Neuronal stem cell (in vitro differentiated cells): Measurements from ENCODE around the gene UBR3.

Source experiments
- DNase-seq: peaks from one replicate; pipeline ENCODE4 v3.0.0-alpha.2; 2013; ENCODE audit warnings: low spot score
- H2AFZ ChIP-seq: one replicate; pipeline ENCODE4 v1.6.1; 2013; ENCODE audit warnings: mild to moderate bottlenecking, low read length, inconsistent platforms
- H2AK5ac ChIP-seq: 2 replicates; pipeline ENCODE4 v1.6.1; 2013; ENCODE audit warnings: low read depth, mild to moderate bottlenecking, inconsistent platforms, low read length, moderate library complexity, mixed read lengths
- H2BK120ac ChIP-seq: 2 replicates; pipeline ENCODE4 v1.6.1; 2013; ENCODE audit warnings: low read depth, mild to moderate bottlenecking, inconsistent platforms, low read length, moderate library complexity, mixed read lengths
- H2BK12ac ChIP-seq: one replicate; pipeline ENCODE4 v1.6.1; 2013; ENCODE audit warnings: low read length, inconsistent platforms
- H2BK15ac ChIP-seq: 2 replicates; pipeline ENCODE4 v1.6.1; 2013; ENCODE audit warnings: mild to moderate bottlenecking, low read length, inconsistent platforms, mixed read lengths
- H2BK5ac ChIP-seq: one replicate; pipeline ENCODE4 v1.6.1; 2013; ENCODE audit warnings: inconsistent platforms, mild to moderate bottlenecking, low read length, moderate library complexity
- H3K14ac ChIP-seq: one replicate; pipeline ENCODE4 v1.6.1; 2013; ENCODE audit warnings: low read length, inconsistent platforms
- H3K18ac ChIP-seq: 2 replicates; pipeline ENCODE4 v1.6.1; 2013; ENCODE audit warnings: low read length, inconsistent platforms
- H3K23ac ChIP-seq: 2 replicates; pipeline ENCODE4 v1.6.1; 2013; ENCODE audit warnings: low read depth, mild to moderate bottlenecking, mixed read lengths, low read length, inconsistent platforms; ENCODE audit not compliant: poor library complexity
- H3K27ac ChIP-seq: replicated peaks from 3 replicates; pipeline ENCODE4 v1.5.1; 2013; ENCODE audit warnings: low read length, inconsistent platforms
- H3K27me3 ChIP-seq, 3 experiments: 2 replicates each; pipeline ENCODE4 v1.6.1; 2013; ENCODE audit warnings: low read length in 3 of 3, mild to moderate bottlenecking in 2 of 3, inconsistent platforms in 1 of 3, low read depth in 1 of 3, mixed read lengths in 1 of 3, moderate library complexity in 1 of 3; ENCODE audit not compliant: control insufficient read depth in 3 of 3, insufficient read depth in 3 of 3
- H3K36me3 ChIP-seq, 2 donors: replicated peaks in 1 of 2; 2 replicates each; pipeline ENCODE4 v1.6.1; 2013; ENCODE audit warnings: low read length in 2 of 2; ENCODE audit not compliant: control insufficient read depth in 2 of 2, insufficient read depth in 2 of 2
- H3K4ac ChIP-seq: 2 replicates; pipeline ENCODE4 v1.6.1; 2013; ENCODE audit warnings: inconsistent platforms, mild to moderate bottlenecking, low read length, moderate library complexity
- H3K4me1 ChIP-seq, 2 donors: 1 replicate in 1 of 2; 2 replicates in 1 of 2; pipeline ENCODE4 v1.6.1; 2013; ENCODE audit warnings: low read length in 2 of 2, low read depth in 1 of 2; ENCODE audit not compliant: control insufficient read depth in 2 of 2, insufficient read depth in 1 of 2
- H3K4me2 ChIP-seq: one replicate; pipeline ENCODE4 v1.6.1; 2013; ENCODE audit warnings: mild to moderate bottlenecking, low read length, inconsistent platforms; ENCODE audit not compliant: insufficient read depth, poor library complexity, severe bottlenecking
- H3K4me3 ChIP-seq, 2 donors: 2 replicates each; pipeline ENCODE4 v1.5.1; 2013; ENCODE audit warnings: low read length in 2 of 2, mild to moderate bottlenecking in 2 of 2, inconsistent platforms in 1 of 2, moderate library complexity in 1 of 2
- H3K79me1 ChIP-seq: one replicate; pipeline ENCODE4 v1.6.1; 2013; ENCODE audit warnings: low read depth, mild to moderate bottlenecking, inconsistent platforms, low read length, moderate library complexity
- H3K9ac ChIP-seq: one replicate; pipeline ENCODE4 v1.6.1; 2013; ENCODE audit warnings: mild to moderate bottlenecking, low read depth, low read length, inconsistent platforms; ENCODE audit not compliant: poor library complexity
- H3K9me3 ChIP-seq, 2 donors: replicated peaks in 1 of 2; 2 replicates each; pipeline versions ENCODE3 to v1.6.1; 2013; ENCODE audit warnings: low read length in 2 of 2, mild to moderate bottlenecking in 2 of 2, inconsistent platforms in 1 of 2, low read depth in 1 of 2, mixed read lengths in 1 of 2, moderate library complexity in 1 of 2; ENCODE audit not compliant: control insufficient read depth in 2 of 2, insufficient read depth in 1 of 2
- H4K8ac ChIP-seq: one replicate; pipeline ENCODE4 v1.6.1; 2013; ENCODE audit warnings: low read depth, mild to moderate bottlenecking, inconsistent platforms, low read length, moderate library complexity
- H4K91ac ChIP-seq: one replicate; pipeline ENCODE4 v1.6.1; 2013; ENCODE audit warnings: low read length, low read depth, mild to moderate bottlenecking, inconsistent platforms; ENCODE audit not compliant: poor library complexity
- WGBS, 2 donors: extraction: QIAGEN DNeasy Blood & Tissue Kit; methylation state at CpG; one replicate each; pipeline ENCODE4 v1.1.7; 2013; ENCODE audit warnings: missing lambda C conversion rate in 2 of 2, mixed read lengths in 1 of 2; ENCODE audit not compliant: insufficient read length in 2 of 2, insufficient replicate concordance in 1 of 2; ENCODE audit errors: extremely low coverage in 2 of 2; 5-methylcytosine and 5-hydroxymethylcytosine counted together

The UBR3 gene

GRCh38 chr2:169968743-169969142 lies 141.5 kb downstream of the UBR3 start:
- Histone ChIP-seq H2BK12ac (no peak overlapping the region), H4K91ac (no peak overlapping the region)
- DNase-seq = no peak

GRCh38 chr2:169975221-169975620 lies 148.0 kb downstream of the UBR3 start:
- no peak overlapping the region for H3K27ac ChIP-seq
- DNase-seq = no peak
- no peak overlapping the region for H2AFZ ChIP-seq
- H3K79me1 ChIP-seq = no peaks in the 10 kb centered on the region
- H3K36me3 ChIP-seq = peaks cover 0 to 1% of the 10 kb centered on the region in 2 donors
- H3K18ac ChIP-seq = no peak overlapping the region
- no peak overlapping the region for H3K9ac ChIP-seq
- H3K27me3 ChIP-seq = no peaks in the 10 kb centered on the region
- H4K8ac ChIP-seq = no peak overlapping the region
- H2BK12ac ChIP-seq = no peak overlapping the region
- H2BK120ac ChIP-seq = no peak overlapping the region
- no peak overlapping the region for H3K23ac ChIP-seq
- WGBS, 2 donors = no CpG with 5 or more reads among the region's 3 CpGs
- no peak overlapping the region for H4K91ac ChIP-seq
- H2BK15ac ChIP-seq = no peak overlapping the region
- no peak overlapping the region for H3K4ac ChIP-seq
- no peak overlapping the region for H3K4me2 ChIP-seq
- peaks cover 4 to 15% of the 10 kb centered on the region in 2 donors for H3K9me3 ChIP-seq
- H2BK5ac ChIP-seq = no peak overlapping the region
- no peak overlapping the region for H2AK5ac ChIP-seq
- no peak overlapping the region for H3K4me3 ChIP-seq
- H3K14ac ChIP-seq = no peak overlapping the region
- no peaks in the 10 kb centered on the region for H3K4me1 ChIP-seq

More at GRCh38 chr2:169968743-169969142, 141.5 kb downstream of the UBR3 start:
- Histone ChIP-seq H3K4ac (no peak overlapping the region), H3K4me1 (no peaks in the 10 kb centered on the region), H2BK120ac (no peak overlapping the region), H3K14ac (no peak overlapping the region), H4K8ac (no peak overlapping the region), H3K36me3 (peaks cover 0 to 14% of the 10 kb centered on the region in 2 donors), H3K18ac (no peak overlapping the region), H3K4me2 (no peak overlapping the region), H3K23ac (no peak overlapping the region), H2BK15ac (no peak overlapping the region), H2AK5ac (no peak overlapping the region), H3K9ac (no peak overlapping the region), H3K27me3 (no peaks in the 10 kb centered on the region), H3K4me3 (no peak overlapping the region), H2BK5ac (no peak overlapping the region), H3K27ac (no peak overlapping the region), H2AFZ (no peak overlapping the region), H3K79me1 (no peaks in the 10 kb centered on the region), H3K9me3 (no peaks in the 10 kb centered on the region)

GRCh38 chr2:169976335-169976851 lies 149.1 kb downstream of the UBR3 start:
- Histone ChIP-seq H3K14ac (no peak overlapping the region), H3K4me1 (no peaks in the 10 kb centered on the region), H3K9me3 (peaks cover 4 to 15% of the 10 kb centered on the region in 2 donors), H4K8ac (no peak overlapping the region), H3K4ac (no peak overlapping the region), H3K18ac (no peak overlapping the region), H2BK15ac (no peak overlapping the region), H2AFZ (no peak overlapping the region), H3K36me3 (peaks cover 0 to 1% of the 10 kb centered on the region in 2 donors), H4K91ac (no peak overlapping the region), H3K27ac (no peak overlapping the region), H3K79me1 (no peaks in the 10 kb centered on the region), H3K4me2 (no peak overlapping the region), H3K4me3 (no peak overlapping the region), H3K23ac (no peak overlapping the region), H2BK120ac (no peak overlapping the region), H2BK5ac (no peak overlapping the region), H2BK12ac (no peak overlapping the region), H3K9ac (no peak overlapping the region), H3K27me3 (no peaks in the 10 kb centered on the region), H2AK5ac (no peak overlapping the region)
- DNase-seq = no peak

GRCh38 chr2:169977530-169977929 lies 150.3 kb downstream of the UBR3 start:
- no peak for DNase-seq
- H3K36me3 ChIP-seq = peaks cover 0 to 1% of the 10 kb centered on the region in 2 donors
- H3K9me3 ChIP-seq = peaks cover 4 to 15% of the 10 kb centered on the region in 2 donors
- H3K4me3 ChIP-seq = no peak overlapping the region
- no peak overlapping the region for H4K8ac ChIP-seq
- H2BK5ac ChIP-seq = no peak overlapping the region
- H3K18ac ChIP-seq = no peak overlapping the region
- H2AK5ac ChIP-seq = no peak overlapping the region
- no peaks in the 10 kb centered on the region for H3K79me1 ChIP-seq
- no peak overlapping the region for H4K91ac ChIP-seq
- no peak overlapping the region for H2AFZ ChIP-seq
- H3K27ac ChIP-seq = no peak overlapping the region
- H3K4ac ChIP-seq = no peak overlapping the region
- H3K27me3 ChIP-seq = no peaks in the 10 kb centered on the region
- no peak overlapping the region for H2BK120ac ChIP-seq
- H3K4me2 ChIP-seq = no peak overlapping the region
- no CpG with 5 or more reads among the region's 3 CpGs for WGBS, 2 donors
- no peaks in the 10 kb centered on the region for H3K4me1 ChIP-seq
- H3K23ac ChIP-seq = no peak overlapping the region
- H2BK15ac ChIP-seq = no peak overlapping the region
- no peak overlapping the region for H3K9ac ChIP-seq
- no peak overlapping the region for H3K14ac ChIP-seq
- H2BK12ac ChIP-seq = no peak overlapping the region
